IMR-90 (cell line): ENCODE data around the gene RUNDC3A. TPM values are rescaled to one million over a fixed set of nuclear protein-coding genes. Genes with fewer than 3 reads are reported as not detected.
A peak's percentile ranks its signal among the peaks of the same experiment; 100 is the strongest.

Source experiments
- ATAC-seq: fragments of 200-7000 bp; cut with Tn5 transposase; 2 replicates; pipeline ENCODE4 v1.9.1; 2020; ENCODE audit warnings: low read depth, mild to moderate bottlenecking, moderate library complexity
- BruUV-seq: library from RNA; stranded (reverse); fragments of 400-500 nt; replicated peaks from 2 replicates; lab custom pipeline; 2021; lab: Mats Ljungman, UMichigan
- CTCF ChIA-PET: fragments of 300-600 bp; formaldehyde crosslinking; extraction: SDS; loops from one replicate; lab custom pipeline; 2021; ENCODE audit warnings: antibody characterized with exemption; lab: Yijun Ruan, JAX
- POLR2A ChIA-PET: fragments of 300-600 bp; sonication (Branson Sonifier 250); formaldehyde crosslinking; loops from one replicate; lab custom pipeline; 2022; ENCODE audit warnings: antibody characterized with exemption; ENCODE audit not compliant: unreplicated experiment; lab: Charles Lee
- DNase-seq: peaks from one replicate; pipeline ENCODE4 v3.0.0; 2013
- H2AFZ ChIP-seq: replicated peaks from 2 replicates; pipeline ENCODE3; 2013; ENCODE audit warnings: low read length, mild to moderate bottlenecking; ENCODE audit not compliant: poor library complexity
- H2AK5ac ChIP-seq: 2 replicates; pipeline ENCODE4 v1.6.1; 2013; ENCODE audit warnings: low read depth, low read length, inconsistent platforms
- H2AK9ac ChIP-seq: replicated peaks from 2 replicates; pipeline ENCODE3; 2013; ENCODE audit warnings: mild to moderate bottlenecking, low read depth, low read length, moderate library complexity; ENCODE audit not compliant: poor library complexity
- H2BK120ac ChIP-seq: 2 replicates; pipeline ENCODE4 v1.6.1; 2013; ENCODE audit warnings: low read depth, low read length, inconsistent platforms
- H2BK15ac ChIP-seq: 3 replicates; pipeline ENCODE4 v1.6.1; 2013; ENCODE audit warnings: low read depth, low read length, inconsistent platforms
- H2BK20ac ChIP-seq: 2 replicates; pipeline ENCODE4 v1.6.1; 2013; ENCODE audit warnings: low read depth, mild to moderate bottlenecking, inconsistent platforms, low read length, moderate library complexity
- H2BK5ac ChIP-seq: 2 replicates; pipeline ENCODE4 v1.6.1; 2013; ENCODE audit warnings: mild to moderate bottlenecking, low read depth, low read length, inconsistent platforms; ENCODE audit not compliant: poor library complexity, severe bottlenecking
- H3K14ac ChIP-seq: replicated peaks from 2 replicates; pipeline ENCODE4 v1.6.1; 2013; ENCODE audit warnings: low read depth, low read length, inconsistent platforms
- H3K18ac ChIP-seq: 2 replicates; pipeline ENCODE4 v1.6.1; 2013; ENCODE audit warnings: low read depth, low read length, control low read depth
- H3K23ac ChIP-seq: 2 replicates; pipeline ENCODE4 v1.6.1; 2013; ENCODE audit warnings: low read depth, low read length, inconsistent platforms
- H3K27ac ChIP-seq: 2 replicates; pipeline ENCODE4 v1.5.1; 2013; ENCODE audit warnings: mild to moderate bottlenecking, control low read depth, low read length; ENCODE audit not compliant: insufficient read depth
- H3K27me3 ChIP-seq: 2 replicates; pipeline ENCODE4 v1.6.1; 2013; ENCODE audit warnings: low read length; ENCODE audit not compliant: control insufficient read depth, insufficient read depth
- H3K36me3 ChIP-seq: 2 replicates; pipeline ENCODE4 v1.6.1; 2013; ENCODE audit warnings: low read length, mixed read lengths; ENCODE audit not compliant: control insufficient read depth, insufficient read depth
- H3K4ac ChIP-seq: 2 replicates; pipeline ENCODE4 v1.6.1; 2013; ENCODE audit warnings: low read depth, low read length, inconsistent platforms
- H3K4me1 ChIP-seq: 2 replicates; pipeline ENCODE4 v1.6.1; 2013; ENCODE audit warnings: low read length, mixed read lengths; ENCODE audit not compliant: control insufficient read depth, insufficient read depth
- H3K4me2 ChIP-seq: 2 replicates; pipeline ENCODE4 v1.6.1; 2013; ENCODE audit warnings: low read depth, mild to moderate bottlenecking, control low read depth, low read length, moderate library complexity
- H3K4me3 ChIP-seq: 2 replicates; pipeline ENCODE4 v1.5.1; 2013; ENCODE audit warnings: low read depth, mild to moderate bottlenecking, control low read depth, low read length, moderate library complexity; ENCODE audit not compliant: insufficient read depth
- H3K56ac ChIP-seq: 2 replicates; pipeline ENCODE4 v1.6.1; 2013; ENCODE audit warnings: low read length, inconsistent platforms; ENCODE audit not compliant: insufficient read depth; ENCODE audit errors: extremely low read depth
- H3K79me1 ChIP-seq, 2 experiments: 2 replicates each; pipeline ENCODE4 v1.6.1; 2013; ENCODE audit warnings: low read length in 2 of 2, inconsistent platforms in 1 of 2, low read depth in 1 of 2
- H3K9ac ChIP-seq: 2 replicates; pipeline ENCODE4 v1.6.1; 2013; ENCODE audit warnings: low read depth, low read length, control low read depth
- H3K9me1 ChIP-seq: 2 replicates; pipeline ENCODE4 v1.6.1; 2013; ENCODE audit warnings: low read length, inconsistent platforms; ENCODE audit not compliant: insufficient read depth
- H3K9me3 ChIP-seq: 2 replicates; pipeline ENCODE4 v1.6.1; 2013; ENCODE audit warnings: low read length; ENCODE audit not compliant: control insufficient read depth, insufficient read depth
- H4K20me1 ChIP-seq: 2 replicates; pipeline ENCODE4 v1.6.1; 2013; ENCODE audit warnings: low read length, inconsistent platforms; ENCODE audit not compliant: insufficient read depth
- H4K5ac ChIP-seq: 2 replicates; pipeline ENCODE4 v1.6.1; 2013; ENCODE audit warnings: mild to moderate bottlenecking, low read depth, low read length, control low read depth
- H4K8ac ChIP-seq, 2 experiments: 2 replicates each; pipeline ENCODE4 v1.6.1; 2013; ENCODE audit warnings: low read depth in 2 of 2, low read length in 2 of 2, control low read depth in 1 of 2, inconsistent platforms in 1 of 2
- H4K91ac ChIP-seq: 2 replicates; pipeline ENCODE4 v1.6.1; 2013; ENCODE audit warnings: low read depth, low read length, inconsistent platforms; ENCODE audit not compliant: insufficient read depth
- BHLHE40 ChIP-seq: fragments of 150-350 bp; IDR thresholded peaks from 2 replicates; pipeline ENCODE4 v1.6.1; 2016; ENCODE audit warnings: mild to moderate bottlenecking, low read depth, low read length
- CEBPB ChIP-seq: IDR thresholded peaks from 2 replicates; pipeline ENCODE4 v1.6.1; 2012; ENCODE audit warnings: low read depth, low read length, improper control_type of control experiment
- FOS ChIP-seq: fragments of 150-350 bp; IDR thresholded peaks from 2 replicates; pipeline ENCODE4 v1.6.1; 2016; ENCODE audit warnings: low read depth, low read length
- MAFK ChIP-seq: IDR thresholded peaks from 2 replicates; pipeline ENCODE4 v1.6.1; 2012; ENCODE audit warnings: low read depth, low read length, improper control_type of control experiment
- MAZ ChIP-seq: IDR thresholded peaks from 2 replicates; pipeline ENCODE4 v1.6.1; 2012; ENCODE audit warnings: low read depth, mild to moderate bottlenecking, low read length, improper control_type of control experiment, moderate library complexity, borderline replicate concordance
- MXI1 ChIP-seq: IDR thresholded peaks from 2 replicates; pipeline ENCODE4 v1.6.1; 2012; ENCODE audit warnings: low read depth, mild to moderate bottlenecking, low read length, moderate library complexity, borderline replicate concordance
- NFE2L2 ChIP-seq: fragments of 150-350 bp; IDR thresholded peaks from 2 replicates; pipeline ENCODE4 v1.6.1; 2016; ENCODE audit warnings: low read depth, mild to moderate bottlenecking, low read length
- POLR2A ChIP-seq: IDR thresholded peaks from 2 replicates; pipeline ENCODE4 v1.6.1; 2012; ENCODE audit warnings: mild to moderate bottlenecking, low read depth, low read length
- RAD21 ChIP-seq: IDR thresholded peaks from 2 replicates; pipeline ENCODE4 v1.6.1; 2012; ENCODE audit warnings: low read length, improper control_type of control experiment
- RCOR1 ChIP-seq: IDR thresholded peaks from 2 replicates; pipeline ENCODE4 v1.6.1; 2012; ENCODE audit warnings: mild to moderate bottlenecking, low read length, improper control_type of control experiment; ENCODE audit not compliant: insufficient replicate concordance
- RFX5 ChIP-seq: IDR thresholded peaks from 2 replicates; pipeline ENCODE4 v1.8.0; 2012; ENCODE audit warnings: low read depth, mild to moderate bottlenecking, low read length, moderate library complexity
- SMC3 ChIP-seq: fragments of 150-350 bp; IDR thresholded peaks from 2 replicates; pipeline ENCODE4 v1.6.1; 2016; ENCODE audit warnings: low read depth, mild to moderate bottlenecking, antibody characterized with exemption, low read length, moderate library complexity
- WGBS, 2 experiments: methylation state at CpG; one replicate each; pipeline versions ENCODE4 v1.1.5 to v1.1.7; 2013; ENCODE audit warnings: missing lambda C conversion rate in 2 of 2; ENCODE audit not compliant: insufficient read length in 1 of 2; ENCODE audit errors: extremely low coverage in 2 of 2; 5-methylcytosine and 5-hydroxymethylcytosine counted together
- dilution Hi-C: fragments of 300-500 bp; cut with HindIII; formaldehyde crosslinking; loops from one replicate; pipeline ENCODE4 v1.14.3; 2018; ENCODE audit warnings: low sequenced_read_pairs; ENCODE audit not compliant: unreplicated experiment
- in situ Hi-C: fragments of 300-500 bp; cut with MboI; formaldehyde crosslinking; loops from 3 replicates; pipeline ENCODE4 v1.14.3; 2019; ENCODE audit warnings: low sequenced_read_pairs, inconsistent platforms, mixed read lengths
- intact Hi-C: fragments of 100-400 bp; cut with micrococcal nuclease; formaldehyde crosslinking; loops from 2 replicates; pipeline ENCODE4 v1.10.0; 2022
- polyA plus RNA-seq, 3 experiments: library from polyadenylated mRNA; depleted of rRNA; stranded (reverse); fragments of >200 nt; gene quantifications; 2 replicates each; pipeline ENCODE4 v1.2.3, GENCODE V29; 2012; ENCODE audit warnings: low replicate concordance in 1 of 3
- total RNA-seq: library from RNA; depleted of rRNA; stranded (reverse); fragments of >200 nt; gene quantifications from 2 replicates; pipeline ENCODE4 v1.2.3, GENCODE V29; 2012
- TF ChIP-seq, protein P1 (sequence below): conservative IDR thresholded peaks from 2 replicates; pipeline ENCODE4 v1.5.1; 2012; ENCODE audit warnings: mild to moderate bottlenecking, low read depth, low read length, improper control_type of control experiment
- TF ChIP-seq, protein P2 (sequence below): fragments of 150-350 bp; IDR thresholded peaks from 2 replicates; pipeline ENCODE4 v1.6.1; 2016; ENCODE audit warnings: low read depth, mild to moderate bottlenecking, low read length, moderate library complexity, borderline replicate concordance
- TF ChIP-seq, protein P3 (sequence below): fragments of 150-350 bp; IDR thresholded peaks from 2 replicates; pipeline ENCODE4 v1.6.1; 2017; ENCODE audit warnings: mild to moderate bottlenecking, antibody characterized with exemption, low read length, low read depth

The RUNDC3A gene
- total and polyA plus RNA-seq, 2 of the 4 experiments (the other 2 are of a cell fraction) = under 0.01 to 0.34 TPM

DNA sequence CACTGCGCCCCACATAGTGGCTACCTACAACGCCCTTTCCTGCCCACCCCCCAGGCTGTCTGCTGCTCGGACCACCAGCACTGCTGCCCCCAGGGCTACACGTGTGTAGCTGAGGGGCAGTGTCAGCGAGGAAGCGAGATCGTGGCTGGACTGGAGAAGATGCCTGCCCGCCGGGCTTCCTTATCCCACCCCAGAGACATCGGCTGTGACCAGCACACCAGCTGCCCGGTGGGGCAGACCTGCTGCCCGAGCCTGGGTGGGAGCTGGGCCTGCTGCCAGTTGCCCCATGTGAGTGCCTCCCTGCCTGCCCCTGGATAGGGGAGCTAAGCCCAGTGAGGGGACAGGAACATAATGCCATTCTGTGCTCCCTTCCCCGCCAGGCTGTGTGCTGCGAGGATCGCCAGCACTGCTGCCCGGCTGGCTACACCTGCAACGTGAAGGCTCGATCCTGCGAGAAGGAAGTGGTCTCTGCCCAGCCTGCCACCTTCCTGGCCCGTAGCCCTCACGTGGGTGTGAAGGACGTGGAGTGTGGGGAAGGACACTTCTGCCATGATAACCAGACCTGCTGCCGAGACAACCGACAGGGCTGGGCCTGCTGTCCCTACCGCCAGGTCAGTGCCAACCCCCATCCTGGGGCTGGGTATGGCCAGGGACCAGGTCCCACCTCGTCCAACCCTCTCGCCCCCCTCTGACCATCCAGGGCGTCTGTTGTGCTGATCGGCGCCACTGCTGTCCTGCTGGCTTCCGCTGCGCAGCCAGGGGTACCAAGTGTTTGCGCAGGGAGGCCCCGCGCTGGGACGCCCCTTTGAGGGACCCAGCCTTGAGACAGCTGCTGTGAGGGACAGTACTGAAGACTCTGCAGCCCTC lies 43.8 kb downstream of the RUNDC3A start:
- dilution Hi-C loops = no loop called here
- TF ChIP-seq MAFK = no peak
- TF ChIP-seq BHLHE40 = no peak
- TF ChIP-seq, protein P1, sequence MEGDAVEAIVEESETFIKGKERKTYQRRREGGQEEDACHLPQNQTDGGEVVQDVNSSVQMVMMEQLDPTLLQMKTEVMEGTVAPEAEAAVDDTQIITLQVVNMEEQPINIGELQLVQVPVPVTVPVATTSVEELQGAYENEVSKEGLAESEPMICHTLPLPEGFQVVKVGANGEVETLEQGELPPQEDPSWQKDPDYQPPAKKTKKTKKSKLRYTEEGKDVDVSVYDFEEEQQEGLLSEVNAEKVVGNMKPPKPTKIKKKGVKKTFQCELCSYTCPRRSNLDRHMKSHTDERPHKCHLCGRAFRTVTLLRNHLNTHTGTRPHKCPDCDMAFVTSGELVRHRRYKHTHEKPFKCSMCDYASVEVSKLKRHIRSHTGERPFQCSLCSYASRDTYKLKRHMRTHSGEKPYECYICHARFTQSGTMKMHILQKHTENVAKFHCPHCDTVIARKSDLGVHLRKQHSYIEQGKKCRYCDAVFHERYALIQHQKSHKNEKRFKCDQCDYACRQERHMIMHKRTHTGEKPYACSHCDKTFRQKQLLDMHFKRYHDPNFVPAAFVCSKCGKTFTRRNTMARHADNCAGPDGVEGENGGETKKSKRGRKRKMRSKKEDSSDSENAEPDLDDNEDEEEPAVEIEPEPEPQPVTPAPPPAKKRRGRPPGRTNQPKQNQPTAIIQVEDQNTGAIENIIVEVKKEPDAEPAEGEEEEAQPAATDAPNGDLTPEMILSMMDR = no peak
- TF ChIP-seq, protein P2, sequence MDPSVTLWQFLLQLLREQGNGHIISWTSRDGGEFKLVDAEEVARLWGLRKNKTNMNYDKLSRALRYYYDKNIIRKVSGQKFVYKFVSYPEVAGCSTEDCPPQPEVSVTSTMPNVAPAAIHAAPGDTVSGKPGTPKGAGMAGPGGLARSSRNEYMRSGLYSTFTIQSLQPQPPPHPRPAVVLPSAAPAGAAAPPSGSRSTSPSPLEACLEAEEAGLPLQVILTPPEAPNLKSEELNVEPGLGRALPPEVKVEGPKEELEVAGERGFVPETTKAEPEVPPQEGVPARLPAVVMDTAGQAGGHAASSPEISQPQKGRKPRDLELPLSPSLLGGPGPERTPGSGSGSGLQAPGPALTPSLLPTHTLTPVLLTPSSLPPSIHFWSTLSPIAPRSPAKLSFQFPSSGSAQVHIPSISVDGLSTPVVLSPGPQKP = no peak
- TF ChIP-seq RFX5 = no peak
- no peak for TF ChIP-seq RAD21
- TF ChIP-seq RCOR1 = no peak
- TF ChIP-seq CEBPB = no peak
- TF ChIP-seq MAZ = no peak
- no peak for TF ChIP-seq NFE2L2
- TF ChIP-seq, protein P3, sequence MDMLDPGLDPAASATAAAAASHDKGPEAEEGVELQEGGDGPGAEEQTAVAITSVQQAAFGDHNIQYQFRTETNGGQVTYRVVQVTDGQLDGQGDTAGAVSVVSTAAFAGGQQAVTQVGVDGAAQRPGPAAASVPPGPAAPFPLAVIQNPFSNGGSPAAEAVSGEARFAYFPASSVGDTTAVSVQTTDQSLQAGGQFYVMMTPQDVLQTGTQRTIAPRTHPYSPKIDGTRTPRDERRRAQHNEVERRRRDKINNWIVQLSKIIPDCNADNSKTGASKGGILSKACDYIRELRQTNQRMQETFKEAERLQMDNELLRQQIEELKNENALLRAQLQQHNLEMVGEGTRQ = no peak
- no peak for TF ChIP-seq FOS
- no peak for TF ChIP-seq MXI1
- TF ChIP-seq POLR2A = no peak
- no peak for TF ChIP-seq SMC3

More for the DNA sequence above, 43.8 kb downstream of the RUNDC3A start:
- Histone ChIP-seq H3K23ac (no peak overlapping the region), H4K8ac (no peak overlapping the region), H3K56ac (no peak overlapping the region), H2AFZ (no peak overlapping the region), H2BK5ac (no peak overlapping the region), H3K79me1 (peaks cover 0 to 13% of the 10 kb centered on the region in 2 experiments; a peak in 1 of 4 replicates), H3K4me1 (no peaks in the 10 kb centered on the region), H3K9me3 (no peaks in the 10 kb centered on the region), H3K9ac (no peak overlapping the region), H2AK9ac (no peak overlapping the region), H2BK20ac (no peak overlapping the region), H3K36me3 (peaks cover 43% of the 10 kb centered on the region), H2BK15ac (no peak overlapping the region), H3K4me2 (no peak overlapping the region), H3K14ac (no peak overlapping the region), H3K27ac (no peak overlapping the region), H4K20me1 (peaks cover 16% of the 10 kb centered on the region; the same call in 1 of the 2 replicates), H3K27me3 (no peaks in the 10 kb centered on the region), H2AK5ac (no peak overlapping the region), H3K4ac (no peak overlapping the region), H3K9me1 (no peaks in the 10 kb centered on the region), H4K5ac (no peak overlapping the region), H2BK120ac (no peak overlapping the region), H4K91ac (no peak overlapping the region), H3K4me3 (no peak overlapping the region), H3K18ac (no peak overlapping the region)
- ATAC-seq (no peak), DNase-seq (no peak)
- intact Hi-C loops (no loop called here), in situ Hi-C loops (no loop called here)
- ChIA-PET CTCF (no interaction called here), POLR2A (no interaction called here)
- BruUV-seq = TSS peak; percentile 93
- WGBS, 2 experiments = 91% methylated on average over 16 of the region's 36 CpGs; no CpG with 5 or more reads in 1 of the 2 experiments
